Left cardiac atrium (tissue), 2 donors: ENCODE measurements around the gene POTEE. TPM values are rescaled to one million over a fixed set of nuclear protein-coding genes. Genes with fewer than 3 reads are reported as not detected.

ENCODE experiments used
- total RNA-seq, 2 donors: library from RNA; stranded (reverse); fragmentation: NEBNext Ultra II Directional; extraction: Animal tissue kit (Norgen Biotek cat#: 25700); gene quantifications; one replicate each; pipeline ENCODE4 v1.2.1, GENCODE V29; 2021
- donor health status: DM: no; HTN: yes; CAD: no; lungs with severe emphysema.
- donor health status: DM: yes; HTN: yes; CAD: no.

POTEE gene
- total RNA-seq, 2 donors from 2014 or later: 0.10 TPM; not detected in 1

Other genes with a start within 250 kb of the POTEE start
- 10 to 100 TPM; 78.7 to 94.7 TPM for gene FAM168B, start 116.1 kb upstream of the POTEE start, total RNA-seq
- gene PLEKHB2, start 104.2 kb upstream of the POTEE start, total RNA-seq: 10 to 100 TPM; 30.9 to 38.2 TPM
- under 1 TPM; 0.09 to 0.13 TPM for gene RAB6D, start 154.6 kb downstream of the POTEE start, total RNA-seq